ENCODE data around the gene JAKMIP1.
"Not testable (repeated sequence)": the region's sequence is repeated elsewhere in the genome, so short reads cannot be mapped to it uniquely, and the experiment has no call there.

The JAKMIP1 gene

DNA sequence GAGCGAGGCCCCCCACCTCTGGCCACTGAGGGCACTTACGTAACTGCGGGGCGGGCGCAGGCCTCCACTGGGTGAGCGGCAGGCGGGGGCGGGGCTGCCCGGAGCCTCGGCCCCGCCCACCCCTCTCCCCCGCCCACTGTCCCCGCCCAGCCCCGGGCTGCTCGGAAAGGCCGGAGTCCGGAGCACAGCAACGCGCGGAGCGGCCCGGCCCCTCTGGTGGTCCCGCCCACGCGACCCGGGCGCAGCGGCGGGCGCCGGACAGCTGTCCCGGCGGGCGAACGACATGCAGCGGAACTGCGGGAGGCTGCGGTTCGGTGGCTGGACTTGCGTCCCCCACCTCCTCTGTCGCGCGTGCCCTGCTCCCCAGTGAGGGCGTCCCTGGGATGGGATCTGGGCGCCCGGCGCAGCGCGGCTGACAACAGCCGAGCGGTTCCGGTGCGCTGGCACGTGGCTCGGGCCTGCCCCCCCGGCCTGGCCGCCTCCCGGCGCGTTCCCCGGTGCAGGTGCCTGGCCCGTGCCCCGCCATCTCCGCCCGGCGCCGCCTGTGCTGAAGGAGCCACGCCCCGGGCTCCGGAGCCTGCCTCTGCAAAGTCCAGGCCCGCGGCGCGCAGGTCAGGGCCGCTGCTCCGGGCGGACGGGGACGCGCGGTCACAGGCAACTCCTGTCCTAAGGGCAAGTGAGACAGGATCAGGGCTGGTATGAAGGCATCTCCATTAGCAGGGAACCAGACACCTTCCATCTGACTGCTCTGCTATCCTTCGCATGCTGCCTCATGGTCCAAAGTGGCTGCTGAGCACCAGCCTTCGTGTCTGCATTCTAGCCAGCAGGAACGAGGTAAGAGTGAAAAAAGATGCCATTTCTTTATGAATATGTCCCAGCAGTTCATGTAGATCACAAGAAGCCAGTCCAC lies 21.8 kb upstream of the JAKMIP1 start:
- TF ChIP-seq ZNF274 (IDR thresholded peaks at IDR 0.05; ENCODE audit: low read depth, low read length), result no peak
- H3K4me3 ChIP-seq (ENCODE audit: low read length), result no peak overlapping the region

- TF ChIP-seq ZNF274 (IDR thresholded peaks at IDR 0.05; ENCODE audit: low read depth, low read length), result no peak
- no peak overlapping the region for H3K4me3 ChIP-seq (ENCODE audit: low read length)
Measured at GRCh38 chr4:6221301-6221850, 21.0 kb upstream of the JAKMIP1 start.

DNA sequence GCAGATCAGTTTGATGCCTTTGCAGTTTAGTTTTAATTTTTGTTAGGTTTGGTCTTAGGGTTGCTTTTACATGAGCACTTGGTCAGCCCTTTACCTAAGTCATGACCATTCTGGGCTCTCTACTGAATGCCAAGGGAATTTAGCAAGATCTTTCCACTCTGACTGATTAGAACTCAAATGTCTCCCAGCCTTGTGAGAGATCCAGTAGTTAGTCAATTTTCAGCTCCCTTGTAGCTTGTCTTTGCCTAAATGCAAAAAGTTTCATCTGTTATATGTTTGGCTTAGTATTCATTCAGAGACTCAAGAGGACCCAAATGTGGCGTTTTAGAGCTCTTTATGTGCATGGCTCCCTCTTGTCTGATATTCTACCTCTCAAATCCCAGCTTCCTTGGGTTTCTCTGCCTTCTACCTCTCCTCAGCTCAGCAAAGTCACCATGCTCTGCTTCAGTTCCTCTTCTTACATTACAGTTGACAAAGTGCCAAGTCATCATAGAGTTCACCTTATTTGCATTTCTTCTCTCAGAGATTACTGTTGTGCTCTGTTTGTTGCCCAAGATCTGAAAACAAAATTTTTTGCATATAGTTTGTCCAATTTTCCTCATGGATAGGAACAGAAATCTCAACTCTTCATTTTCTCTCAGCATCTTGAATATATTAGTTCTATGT lies 17.5 kb upstream of the JAKMIP1 start:
- no peak for TF ChIP-seq ZNF274 (IDR thresholded peaks at IDR 0.05; ENCODE audit: low read depth, low read length)
- no peak overlapping the region for H3K4me3 ChIP-seq (ENCODE audit: low read length)

DNA sequence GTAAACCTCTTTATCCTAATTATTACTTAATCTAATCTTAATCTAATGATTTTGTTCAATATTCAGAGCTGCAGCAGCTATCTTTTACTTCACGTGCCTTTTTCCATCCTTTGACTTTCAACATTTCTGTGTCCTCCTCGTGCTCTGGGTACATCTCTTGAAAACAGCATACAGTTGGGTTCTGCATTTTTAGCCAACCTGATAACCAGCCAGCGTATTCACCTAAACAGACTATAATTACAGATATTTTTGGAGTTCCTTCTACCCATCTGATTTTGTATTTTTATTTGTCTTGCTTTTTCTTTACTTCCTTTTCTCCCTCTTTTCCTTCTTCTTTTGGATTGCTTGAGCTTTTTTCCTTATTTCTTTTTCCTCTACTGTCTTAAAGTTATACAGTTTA lies 16.2 kb upstream of the JAKMIP1 start:
- H3K4me3 ChIP-seq (ENCODE audit: low read length), result no peak overlapping the region
- TF ChIP-seq ZNF274 (IDR thresholded peaks at IDR 0.05; ENCODE audit: low read depth, low read length), result no peak

DNA sequence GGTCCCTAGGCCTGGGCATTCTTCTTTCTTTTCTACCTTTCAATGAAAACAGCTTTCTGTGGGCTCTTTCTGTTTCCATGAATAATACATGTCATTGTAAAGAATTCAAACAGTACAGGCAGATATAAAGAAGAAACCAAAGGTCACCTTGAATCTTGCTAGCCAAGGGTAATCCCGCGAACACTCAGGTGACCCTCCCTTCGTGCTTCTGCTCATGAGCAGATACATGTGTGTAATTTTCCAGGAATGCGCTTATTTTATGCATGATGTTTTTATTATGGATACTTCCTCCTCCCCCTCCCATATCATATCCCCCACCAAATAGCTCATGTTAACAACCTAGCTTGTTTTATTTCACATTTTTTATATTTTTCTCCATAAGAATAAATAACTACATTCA lies 9.6 kb upstream of the JAKMIP1 start:
- TF ChIP-seq ZNF274 (IDR thresholded peaks at IDR 0.05; ENCODE audit: low read depth, low read length), result no peak
- H3K4me3 ChIP-seq (ENCODE audit: low read length), result no peak overlapping the region

DNA sequence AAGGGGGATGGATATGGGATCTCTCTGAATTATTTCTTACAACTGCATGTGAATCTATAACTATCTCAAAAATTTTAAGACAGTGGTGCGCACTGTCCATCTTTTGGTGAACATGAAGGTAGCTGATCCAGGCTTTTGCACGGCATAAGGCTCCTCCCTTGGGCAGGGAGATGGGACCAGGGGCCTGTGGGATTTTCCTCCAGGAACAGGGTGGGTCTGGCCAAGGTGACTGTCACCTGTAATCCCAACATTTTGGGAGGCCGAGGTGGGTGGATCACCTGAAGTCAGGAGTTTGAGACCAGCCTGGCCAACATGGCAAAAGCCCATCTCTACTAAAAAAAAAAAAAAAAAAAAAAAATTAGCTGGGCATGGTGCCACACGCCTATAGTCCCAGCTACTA lies 8.9 kb upstream of the JAKMIP1 start:
- H3K4me3 ChIP-seq (ENCODE audit: low read length), result not testable (repeated sequence)

DNA sequence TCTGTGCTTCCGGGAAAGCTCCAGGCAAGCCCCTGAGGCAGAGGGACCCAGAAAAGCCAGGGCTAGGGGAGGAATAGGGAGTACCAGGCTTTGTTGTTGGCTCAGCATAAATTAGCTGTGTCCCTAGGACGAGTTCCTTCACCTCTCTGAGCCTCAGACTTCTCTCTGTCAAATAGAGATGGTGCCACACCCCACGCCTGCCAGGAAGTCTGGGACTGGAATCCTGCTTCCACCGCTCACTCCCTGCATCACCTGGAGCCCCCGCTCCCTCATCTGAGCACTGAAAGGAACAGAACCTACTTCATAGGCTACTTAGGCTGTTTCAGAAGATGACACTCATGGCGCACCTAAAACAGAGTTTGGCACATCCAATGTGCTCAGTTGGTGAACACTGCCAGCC lies 8.1 kb upstream of the JAKMIP1 start:
- H3K4me3 ChIP-seq (ENCODE audit: low read length), result no peak overlapping the region
- no peak for TF ChIP-seq ZNF274 (IDR thresholded peaks at IDR 0.05; ENCODE audit: low read depth, low read length)

GRCh38 chr4:6207602-6208001 lies 7.3 kb upstream of the JAKMIP1 start:
- H3K4me3 ChIP-seq (ENCODE audit: low read length), result no peak overlapping the region
- TF ChIP-seq ZNF274 (IDR thresholded peaks at IDR 0.05; ENCODE audit: low read depth, low read length), result no peak

GRCh38 chr4:6206771-6207290 lies 6.5 kb upstream of the JAKMIP1 start:
- no peak overlapping the region for H3K4me3 ChIP-seq (ENCODE audit: low read length)
- TF ChIP-seq ZNF274 (IDR thresholded peaks at IDR 0.05; ENCODE audit: low read depth, low read length), result no peak

- no peak overlapping the region for H3K4me3 ChIP-seq (ENCODE audit: low read length)
- no peak for TF ChIP-seq ZNF274 (IDR thresholded peaks at IDR 0.05; ENCODE audit: low read depth, low read length)
Measured at GRCh38 chr4:6205973-6206372, 5.6 kb upstream of the JAKMIP1 start.

DNA sequence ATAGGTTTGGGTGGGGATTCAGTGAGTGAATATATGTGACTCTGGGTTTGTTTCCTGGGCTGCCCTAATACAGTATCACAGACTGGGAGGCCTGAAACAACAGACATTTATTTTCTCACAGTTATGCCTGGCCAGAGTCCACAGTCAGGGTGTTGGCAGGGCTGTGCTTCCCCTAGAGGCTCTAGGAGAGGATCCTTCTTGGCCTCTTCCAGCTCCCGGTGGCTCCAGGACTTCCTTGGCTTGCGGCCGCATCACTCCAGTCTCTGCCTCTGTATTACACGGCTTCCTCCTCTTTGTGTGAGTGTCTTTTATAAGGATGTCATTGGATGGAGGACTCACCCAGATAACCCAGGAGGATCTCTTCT lies 5.2 kb upstream of the JAKMIP1 start:
- no peak overlapping the region for H3K4me3 ChIP-seq (ENCODE audit: low read length)
- no peak for TF ChIP-seq ZNF274 (IDR thresholded peaks at IDR 0.05; ENCODE audit: low read depth, low read length)

DNA sequence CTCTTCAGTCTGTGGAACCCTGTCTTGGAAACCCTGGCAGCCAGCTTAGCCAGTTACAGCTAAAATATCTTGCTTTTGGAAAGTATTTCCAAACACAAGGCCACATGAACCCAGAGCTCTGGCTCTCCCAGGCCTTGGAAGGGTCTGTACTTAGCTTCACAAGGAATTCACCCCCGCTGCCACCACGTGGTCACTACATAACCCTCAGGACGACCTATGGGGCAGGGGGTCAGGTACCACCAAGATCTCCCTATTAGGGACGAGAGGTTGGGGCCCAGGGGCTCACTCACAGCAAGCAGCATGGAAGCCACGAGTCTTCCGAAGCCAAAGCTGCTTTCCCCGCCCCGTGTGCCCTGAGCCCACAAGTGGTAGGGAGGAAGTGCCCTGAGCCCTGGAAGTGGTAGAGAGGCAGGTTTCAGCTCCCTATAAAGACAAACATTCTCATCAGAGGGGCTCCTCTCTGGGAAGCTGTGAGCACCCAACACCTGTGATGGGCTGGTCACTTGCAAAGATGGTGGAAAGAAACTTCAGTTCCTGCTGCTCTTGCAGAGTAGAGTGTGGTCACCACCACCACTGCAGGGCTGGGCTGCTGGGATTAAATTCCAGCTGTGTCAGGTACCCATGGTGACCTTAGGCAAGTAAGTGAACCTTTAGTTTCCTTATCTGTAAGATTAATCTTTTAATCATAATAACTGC lies 4.7 kb upstream of the JAKMIP1 start:
- no peak for TF ChIP-seq ZNF274 (IDR thresholded peaks at IDR 0.05; ENCODE audit: low read depth, low read length)

GRCh38 chr4:6204098-6204497 lies 3.7 kb upstream of the JAKMIP1 start:
- H3K4me3 ChIP-seq (ENCODE audit: low read length), result no peak overlapping the region
- TF ChIP-seq ZNF274 (IDR thresholded peaks at IDR 0.05; ENCODE audit: low read depth, low read length), result no peak

More for the DNA sequence above, 4.7 kb upstream of the JAKMIP1 start:
- no peak overlapping the region for H3K4me3 ChIP-seq (ENCODE audit: low read length)

GRCh38 chr4:6201580-6202091 lies 1.3 kb upstream of the JAKMIP1 start:
- TF ChIP-seq ZNF274 (IDR thresholded peaks at IDR 0.05; ENCODE audit: low read depth, low read length), result no peak
- H3K4me3 ChIP-seq (ENCODE audit: low read length), result no peak overlapping the region
